HG02870 (cell line): ENCODE results near the gene ERI3.

Experiments used
- ATAC-seq: cut with Tn5 transposase; IDR thresholded peaks from one replicate; pipeline ENCODE4 v1.9.1; 2021; ENCODE audit warnings: mild to moderate bottlenecking, moderate library complexity; ENCODE audit not compliant: unreplicated experiment

The ERI3 gene

GRCh38 chr1:44289530-44289929 is 65.5 kb downstream of the ERI3 start:
- no peak for ATAC-seq

GRCh38 chr1:44288883-44289282 is 66.2 kb downstream of the ERI3 start:
- no peak for ATAC-seq

GRCh38 chr1:44284184-44284583 is 70.9 kb downstream of the ERI3 start:
- ATAC-seq: no peak

GRCh38 chr1:44283524-44284173 is 71.4 kb downstream of the ERI3 start:
- ATAC-seq: no peak

- no peak for ATAC-seq
These were observed 72.2 kb downstream of the ERI3 start for GRCh38 chr1:44282704-44283426.

GRCh38 chr1:44281962-44282703 is 72.9 kb downstream of the ERI3 start:
- ATAC-seq: no peak

- ATAC-seq: no peak
These were observed 78.2 kb downstream of the ERI3 start for GRCh38 chr1:44276901-44277300.

GRCh38 chr1:44275991-44276405 is 79.1 kb downstream of the ERI3 start:
- ATAC-seq: no peak

- no peak for ATAC-seq
These were observed 79.6 kb downstream of the ERI3 start for GRCh38 chr1:44275296-44275962.

- no peak for ATAC-seq
These were observed 81.3 kb downstream of the ERI3 start for GRCh38 chr1:44273560-44274350.

- ATAC-seq: no peak
These were observed 82.1 kb downstream of the ERI3 start for GRCh38 chr1:44272992-44273391.

GRCh38 chr1:44271646-44272045 is 83.4 kb downstream of the ERI3 start:
- ATAC-seq: no peak

GRCh38 chr1:44270686-44271628 is 84.1 kb downstream of the ERI3 start:
- ATAC-seq: no peak

- ATAC-seq: no peak
These were observed 87.0 kb downstream of the ERI3 start for GRCh38 chr1:44268054-44268453.

GRCh38 chr1:44267438-44267837 is 87.6 kb downstream of the ERI3 start:
- no peak for ATAC-seq

GRCh38 chr1:44266400-44267344 is 88.4 kb downstream of the ERI3 start:
- ATAC-seq: no peak

GRCh38 chr1:44265656-44266358 is 89.2 kb downstream of the ERI3 start:
- ATAC-seq: no peak

GRCh38 chr1:44264451-44264771 is 90.6 kb downstream of the ERI3 start:
- ATAC-seq: no peak
